Measurements from ENCODE around the gene PTPRM. TPM values are rescaled to one million over a fixed set of nuclear protein-coding genes. Genes with fewer than 3 reads are reported as not detected.

PTPRM gene
- total RNA-seq, 1 experiment from 2014 or later: 42.3 TPM

GRCh38 chr18:8328126-8328525 lies 761.0 kb downstream of the PTPRM start:
- Mint-ChIP-seq H3K27ac (ENCODE audit: unreplicated experiment) (no peak overlapping the region), H3K9me3 (ENCODE audit: low read depth, unreplicated experiment) (no peaks in the 10 kb centered on the region), H3K36me3 (ENCODE audit: insufficient read depth, unreplicated experiment) (no peaks in the 10 kb centered on the region), H3K27me3 (ENCODE audit: unreplicated experiment) (no peaks in the 10 kb centered on the region), H3K4me1 (ENCODE audit: low read depth, unreplicated experiment) (peaks cover 17% of the 10 kb centered on the region), H3K4me3 (ENCODE audit: low read depth, unreplicated experiment) (no peak overlapping the region)
- TF ChIP-seq CTCF (IDR thresholded peaks at IDR 0.05; ENCODE audit: unreplicated experiment): no peak
- CTCF ChIA-PET: interaction anchor here (0.6 kb wide), 1 partner anchor 8 kb away, joined by 9 read pairs; no protein-coding TSS in a partner anchor
- intact Hi-C loops (cut with micrococcal nuclease; ENCODE audit: unreplicated experiment): no loop called here
- DNase-seq: no peak
- no TSS peak for BruUV-seq (replicated peaks)

- DNase-seq: peak; percentile 10
- Mint-ChIP-seq H3K9me3 (ENCODE audit: low read depth, unreplicated experiment) (no peaks in the 10 kb centered on the region), H3K27ac (ENCODE audit: unreplicated experiment) (no peak overlapping the region), H3K36me3 (ENCODE audit: insufficient read depth, unreplicated experiment) (no peaks in the 10 kb centered on the region), H3K4me3 (ENCODE audit: low read depth, unreplicated experiment) (no peak overlapping the region), H3K27me3 (ENCODE audit: unreplicated experiment) (no peaks in the 10 kb centered on the region), H3K4me1 (ENCODE audit: low read depth, unreplicated experiment) (peaks cover 17% of the 10 kb centered on the region)
- no peak for TF ChIP-seq CTCF (IDR thresholded peaks at IDR 0.05; ENCODE audit: unreplicated experiment)
- intact Hi-C loops (cut with micrococcal nuclease; ENCODE audit: unreplicated experiment): no loop called here
- CTCF ChIA-PET: interaction anchor here (0.9 to 1.4 kb wide), 4 partner anchors 10 to 24 kb away, joined by 3 to 4 read pairs (median 4); no protein-coding TSS in a partner anchor
- no TSS peak for BruUV-seq (replicated peaks)
Measured at GRCh38 chr18:8329186-8329771, 762.2 kb downstream of the PTPRM start.

- Mint-ChIP-seq H3K9me3 (ENCODE audit: low read depth, unreplicated experiment) (no peaks in the 10 kb centered on the region), H3K4me3 (ENCODE audit: low read depth, unreplicated experiment) (no peak overlapping the region), H3K36me3 (ENCODE audit: insufficient read depth, unreplicated experiment) (no peaks in the 10 kb centered on the region), H3K27ac (ENCODE audit: unreplicated experiment) (peak overlapping the region; percentile 5), H3K4me1 (ENCODE audit: low read depth, unreplicated experiment) (peaks cover 17% of the 10 kb centered on the region), H3K27me3 (ENCODE audit: unreplicated experiment) (no peaks in the 10 kb centered on the region)
- BruUV-seq (replicated peaks): no TSS peak
- CTCF ChIA-PET: interaction anchor here (0.9 kb wide), 1 partner anchor 271 kb away, joined by 7 read pairs; no protein-coding TSS in a partner anchor
- DNase-seq: no peak
- TF ChIP-seq CTCF (IDR thresholded peaks at IDR 0.05; ENCODE audit: unreplicated experiment): no peak
- intact Hi-C loops (cut with micrococcal nuclease; ENCODE audit: unreplicated experiment): no loop called here
Measured at GRCh38 chr18:8330575-8330974, 763.5 kb downstream of the PTPRM start.

GRCh38 chr18:8332286-8332685 lies 765.2 kb downstream of the PTPRM start:
- H3K4me1 Mint-ChIP-seq (ENCODE audit: low read depth, unreplicated experiment): peaks cover 22% of the 10 kb centered on the region
- no peaks in the 10 kb centered on the region for H3K9me3 Mint-ChIP-seq (ENCODE audit: low read depth, unreplicated experiment)
- no peak for TF ChIP-seq CTCF (IDR thresholded peaks at IDR 0.05; ENCODE audit: unreplicated experiment)
- H3K36me3 Mint-ChIP-seq (ENCODE audit: insufficient read depth, unreplicated experiment): no peaks in the 10 kb centered on the region
- no peak overlapping the region for H3K4me3 Mint-ChIP-seq (ENCODE audit: low read depth, unreplicated experiment)
- DNase-seq: no peak
- intact Hi-C loops (cut with micrococcal nuclease; ENCODE audit: unreplicated experiment): no loop called here
- no peaks in the 10 kb centered on the region for H3K27me3 Mint-ChIP-seq (ENCODE audit: unreplicated experiment)
- CTCF ChIA-PET: no interaction called here
- H3K27ac Mint-ChIP-seq (ENCODE audit: unreplicated experiment): no peak overlapping the region
- no TSS peak for BruUV-seq (replicated peaks)

Data from Calu3 (cell line).